HCT116 (cell line): ENCODE results near the gene TCF12.

Experiments
- CEBPB ChIP-seq: IDR thresholded peaks from 2 replicates; pipeline ENCODE4 v1.6.1; 2012; ENCODE audit warnings: low read depth
- CTCF ChIP-seq, 3 experiments: fragments of 200-600 bp in 1 of 3; sonication (generic) in 1 of 3; IDR thresholded peaks in 2 of 3; conservative IDR thresholded peaks in 1 of 3; 2 replicates each; pipeline ENCODE4 v1.5.1; 2012 to 2017; ENCODE audit warnings: low read depth in 2 of 3, low read length in 2 of 3, antibody characterized with exemption in 1 of 3, borderline replicate concordance in 1 of 3, control low read depth in 1 of 3, mild to moderate bottlenecking in 1 of 3, mixed read lengths in 1 of 3, mixed run types in 1 of 3, moderate library complexity in 1 of 3; ENCODE audit not compliant: insufficient read depth in 1 of 3
- EZH2 ChIP-seq: fragments of 200-600 bp; sonication (generic); IDR thresholded peaks from 2 replicates; pipeline ENCODE4 v1.6.1; 2017; ENCODE audit warnings: antibody characterized with exemption, mixed run types
- JUND ChIP-seq: IDR thresholded peaks from 2 replicates; pipeline ENCODE4 v1.6.1; 2012
- MAX ChIP-seq: IDR thresholded peaks from 2 replicates; pipeline ENCODE4 v1.6.1; 2012
- POLR2A ChIP-seq: IDR thresholded peaks from 2 replicates; pipeline ENCODE4 v1.7.0; 2011; ENCODE audit warnings: borderline replicate concordance; ENCODE audit not compliant: insufficient read depth, insufficient read length; ENCODE audit errors: extremely low read depth
- POLR2AphosphoS5 ChIP-seq: IDR thresholded peaks from 2 replicates; pipeline ENCODE4 v1.6.1; 2011; ENCODE audit warnings: mild to moderate bottlenecking, low read depth, low read length, moderate library complexity
- TCF7L2 ChIP-seq: IDR thresholded peaks from 2 replicates; pipeline ENCODE4 v1.7.0; 2011; ENCODE audit warnings: borderline replicate concordance, inconsistent platforms; ENCODE audit not compliant: insufficient read depth, insufficient read length; ENCODE audit errors: extremely low read depth
- ZFX ChIP-seq: fragments of 450-650 bp; IDR thresholded peaks from 2 replicates; pipeline ENCODE4 v1.6.1; 2017
- TF ChIP-seq, protein P1 (sequence below): IDR thresholded peaks from 2 replicates; pipeline ENCODE4 v1.6.1; 2012
- TF ChIP-seq, protein P2 (sequence below): IDR thresholded peaks from 2 replicates; pipeline ENCODE4 v1.6.1; 2012; ENCODE audit warnings: low read depth

GRCh38 chr15:57306161-57306943 is 387.9 kb downstream of the TCF12 start:
- TF ChIP-seq CEBPB = no peak
- no peak for TF ChIP-seq POLR2AphosphoS5
- TF ChIP-seq EZH2 = no peak
- peak; percentile 57 to 87 (median 84); a peak in 5 of 6 replicates for TF ChIP-seq CTCF (IDR thresholded peaks at IDR 0.05 in 2 of 3, conservative IDR thresholded peaks at IDR 0.05 in 1 of 3; ENCODE audit: borderline replicate concordance in 1 of 3, insufficient read depth in 1 of 3, low read depth in 2 of 3, low read length in 2 of 3)
- TF ChIP-seq JUND = no peak
- TF ChIP-seq MAX = no peak
- no peak for TF ChIP-seq POLR2A
- TF ChIP-seq, protein P1, sequence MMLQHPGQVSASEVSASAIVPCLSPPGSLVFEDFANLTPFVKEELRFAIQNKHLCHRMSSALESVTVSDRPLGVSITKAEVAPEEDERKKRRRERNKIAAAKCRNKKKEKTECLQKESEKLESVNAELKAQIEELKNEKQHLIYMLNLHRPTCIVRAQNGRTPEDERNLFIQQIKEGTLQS = no peak
- TF ChIP-seq ZFX = peak; percentile 22; the same call in 1 of the 2 replicates
- no peak for TF ChIP-seq TCF7L2
- TF ChIP-seq, protein P2, sequence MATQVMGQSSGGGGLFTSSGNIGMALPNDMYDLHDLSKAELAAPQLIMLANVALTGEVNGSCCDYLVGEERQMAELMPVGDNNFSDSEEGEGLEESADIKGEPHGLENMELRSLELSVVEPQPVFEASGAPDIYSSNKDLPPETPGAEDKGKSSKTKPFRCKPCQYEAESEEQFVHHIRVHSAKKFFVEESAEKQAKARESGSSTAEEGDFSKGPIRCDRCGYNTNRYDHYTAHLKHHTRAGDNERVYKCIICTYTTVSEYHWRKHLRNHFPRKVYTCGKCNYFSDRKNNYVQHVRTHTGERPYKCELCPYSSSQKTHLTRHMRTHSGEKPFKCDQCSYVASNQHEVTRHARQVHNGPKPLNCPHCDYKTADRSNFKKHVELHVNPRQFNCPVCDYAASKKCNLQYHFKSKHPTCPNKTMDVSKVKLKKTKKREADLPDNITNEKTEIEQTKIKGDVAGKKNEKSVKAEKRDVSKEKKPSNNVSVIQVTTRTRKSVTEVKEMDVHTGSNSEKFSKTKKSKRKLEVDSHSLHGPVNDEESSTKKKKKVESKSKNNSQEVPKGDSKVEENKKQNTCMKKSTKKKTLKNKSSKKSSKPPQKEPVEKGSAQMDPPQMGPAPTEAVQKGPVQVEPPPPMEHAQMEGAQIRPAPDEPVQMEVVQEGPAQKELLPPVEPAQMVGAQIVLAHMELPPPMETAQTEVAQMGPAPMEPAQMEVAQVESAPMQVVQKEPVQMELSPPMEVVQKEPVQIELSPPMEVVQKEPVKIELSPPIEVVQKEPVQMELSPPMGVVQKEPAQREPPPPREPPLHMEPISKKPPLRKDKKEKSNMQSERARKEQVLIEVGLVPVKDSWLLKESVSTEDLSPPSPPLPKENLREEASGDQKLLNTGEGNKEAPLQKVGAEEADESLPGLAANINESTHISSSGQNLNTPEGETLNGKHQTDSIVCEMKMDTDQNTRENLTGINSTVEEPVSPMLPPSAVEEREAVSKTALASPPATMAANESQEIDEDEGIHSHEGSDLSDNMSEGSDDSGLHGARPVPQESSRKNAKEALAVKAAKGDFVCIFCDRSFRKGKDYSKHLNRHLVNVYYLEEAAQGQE = no peak
